HG02970 (cell line): Measurements from ENCODE around the gene RBM27.
"Not testable (repeated sequence)": the region's sequence is repeated elsewhere in the genome, so short reads cannot be mapped to it uniquely, and the experiment has no call there.

Source experiments
- ATAC-seq: cut with Tn5 transposase; IDR thresholded peaks from one replicate; pipeline ENCODE4 v1.9.1; 2021; ENCODE audit warnings: mild to moderate bottlenecking, moderate library complexity, moderate number of reproducible peaks; ENCODE audit not compliant: unreplicated experiment, low FRiP score

The RBM27 gene

DNA sequence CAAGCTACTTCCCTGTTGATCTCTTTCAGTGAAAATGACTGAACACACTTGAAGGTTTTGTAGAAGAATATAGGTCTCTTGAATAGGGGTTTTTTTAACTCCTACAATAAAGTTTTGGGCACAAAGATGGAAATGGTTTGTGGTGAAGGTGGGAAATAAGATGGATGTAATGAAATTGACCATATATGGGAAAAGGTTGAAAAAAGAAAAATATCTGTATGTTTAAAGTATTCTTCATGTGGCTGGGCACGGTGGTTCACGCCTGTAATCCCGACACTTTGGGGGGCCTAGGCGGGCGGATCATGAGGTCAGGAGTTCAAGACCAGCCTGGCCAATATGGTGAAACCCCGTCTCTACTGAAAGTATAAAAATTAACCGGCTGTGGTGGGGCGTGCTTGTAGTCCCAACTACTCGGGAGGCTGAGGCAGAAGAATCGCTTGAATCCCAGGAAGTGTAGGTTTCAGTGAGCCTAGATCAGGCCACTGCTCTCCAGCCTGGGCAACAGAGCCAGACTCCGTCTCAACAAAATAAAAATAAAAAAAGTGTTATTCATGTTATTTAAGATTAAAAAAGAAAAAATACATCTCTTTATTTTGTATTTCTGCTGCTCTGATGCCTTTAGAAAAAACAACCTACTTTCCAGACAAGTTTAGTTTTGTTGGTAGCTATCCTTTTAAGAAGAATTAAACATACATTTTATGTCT, 2.2 kb downstream of the RBM27 start:
- no peak for ATAC-seq

DNA sequence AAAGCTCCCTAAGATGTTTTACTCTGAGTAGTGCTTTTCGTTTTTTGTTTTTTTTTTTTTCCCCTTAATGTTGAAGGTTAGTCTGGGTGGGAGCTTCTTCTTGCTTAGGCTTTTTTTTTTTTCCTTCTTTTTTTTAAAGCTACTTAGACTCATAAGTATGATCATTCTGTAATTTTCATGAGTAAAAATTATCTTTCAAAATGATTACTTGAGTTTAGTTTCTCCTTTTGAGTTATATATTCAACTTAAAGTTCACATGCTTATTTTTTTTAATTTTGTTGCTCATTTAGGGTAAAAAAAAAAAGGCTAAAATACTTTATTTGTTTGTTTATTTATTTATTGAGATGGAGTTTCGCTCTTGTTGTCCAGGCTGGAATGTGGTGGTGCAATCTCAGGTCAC, 2.9 kb downstream of the RBM27 start:
- no peak for ATAC-seq

DNA sequence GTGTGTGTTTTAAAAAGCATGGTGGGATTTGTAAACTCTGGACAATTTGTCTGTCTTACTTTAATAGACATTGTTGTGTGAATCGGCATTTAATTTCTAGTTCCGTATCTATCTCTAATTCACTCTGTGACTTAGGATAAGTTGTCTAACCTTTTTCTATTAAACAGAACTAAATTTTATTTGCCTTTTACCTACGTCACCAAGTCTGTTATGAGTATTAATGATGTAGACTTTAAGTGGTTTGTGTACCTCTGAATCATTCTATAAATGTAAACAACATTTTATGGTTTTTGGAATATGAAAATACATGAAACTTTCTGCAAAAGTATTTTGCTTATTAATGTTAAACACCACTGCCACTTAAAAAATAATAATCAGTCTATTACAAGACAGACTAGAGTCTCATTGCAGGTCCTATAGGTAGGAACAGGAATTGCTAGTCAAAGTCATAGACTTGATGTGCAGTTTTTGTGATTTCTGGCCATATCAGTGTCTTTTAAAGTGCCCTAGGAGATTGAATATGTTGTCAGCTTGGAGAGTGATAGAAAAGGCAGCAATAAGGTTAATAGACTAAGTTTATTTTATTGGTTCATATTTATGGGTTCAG, 5.6 kb downstream of the RBM27 start:
- ATAC-seq = no peak

DNA sequence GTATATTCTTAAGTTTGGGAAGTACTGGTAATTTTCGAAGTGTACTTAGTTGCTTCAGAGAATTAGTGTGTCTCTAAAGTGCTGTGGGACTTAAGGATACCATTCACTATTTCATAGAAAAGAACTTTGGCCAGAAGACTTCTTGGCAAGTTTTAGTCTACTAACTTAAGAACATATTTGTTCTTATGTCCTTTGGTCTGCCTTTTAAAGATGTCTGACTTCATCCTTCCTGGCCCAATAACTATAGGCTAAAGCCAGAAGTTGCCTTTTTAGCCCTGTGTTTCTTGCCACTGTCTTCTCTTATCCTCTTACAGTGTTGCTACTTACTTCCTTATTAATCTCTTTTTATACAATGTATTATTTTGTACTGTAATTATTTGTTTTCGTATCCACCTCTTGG, 6.3 kb downstream of the RBM27 start:
- ATAC-seq = no peak

DNA sequence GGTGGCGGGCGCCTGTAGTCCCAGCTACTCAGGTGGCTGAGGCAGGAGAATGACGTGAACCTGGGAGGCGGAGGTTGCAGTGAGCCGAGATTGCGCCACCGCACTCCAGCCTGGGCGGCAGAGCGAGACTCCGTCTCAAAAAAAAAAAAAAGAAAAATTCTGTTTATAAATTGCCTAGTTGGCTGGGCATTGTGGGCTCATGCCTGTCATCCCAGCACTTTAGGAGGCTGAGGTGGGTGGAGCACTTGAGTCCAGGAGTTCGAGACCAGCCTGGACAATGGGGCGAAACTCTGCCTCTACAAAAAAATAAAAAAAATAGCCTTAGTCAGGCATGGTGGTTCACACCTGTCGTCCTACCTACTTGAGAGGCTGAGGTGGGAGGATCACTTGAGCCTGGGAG, 7.4 kb downstream of the RBM27 start:
- ATAC-seq = not testable (repeated sequence)

- no peak for ATAC-seq
Observed at GRCh38 chr5:146213210-146213826, 9.9 kb downstream of the RBM27 start.

GRCh38 chr5:146214881-146215280, 11.5 kb downstream of the RBM27 start:
- not testable (repeated sequence) for ATAC-seq

DNA sequence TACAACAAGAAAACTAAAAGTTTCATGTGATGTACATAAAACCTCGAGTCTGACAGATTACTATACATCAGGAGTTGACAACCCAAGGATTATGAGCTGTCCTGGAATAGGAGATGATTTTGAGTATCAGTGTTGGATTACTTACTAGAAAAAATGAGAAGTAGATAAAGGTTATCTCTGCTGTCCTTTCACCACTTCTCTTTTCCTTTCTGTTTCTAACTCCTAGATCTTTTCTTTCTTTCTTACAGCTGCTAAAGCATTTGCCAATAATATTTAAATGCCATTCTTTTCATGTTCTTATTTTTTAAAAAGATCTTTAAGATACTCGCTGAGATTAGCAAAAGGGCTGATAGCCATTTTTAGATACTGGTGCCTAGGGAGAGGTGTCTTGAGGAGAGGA, 14.8 kb downstream of the RBM27 start:
- ATAC-seq = no peak

DNA sequence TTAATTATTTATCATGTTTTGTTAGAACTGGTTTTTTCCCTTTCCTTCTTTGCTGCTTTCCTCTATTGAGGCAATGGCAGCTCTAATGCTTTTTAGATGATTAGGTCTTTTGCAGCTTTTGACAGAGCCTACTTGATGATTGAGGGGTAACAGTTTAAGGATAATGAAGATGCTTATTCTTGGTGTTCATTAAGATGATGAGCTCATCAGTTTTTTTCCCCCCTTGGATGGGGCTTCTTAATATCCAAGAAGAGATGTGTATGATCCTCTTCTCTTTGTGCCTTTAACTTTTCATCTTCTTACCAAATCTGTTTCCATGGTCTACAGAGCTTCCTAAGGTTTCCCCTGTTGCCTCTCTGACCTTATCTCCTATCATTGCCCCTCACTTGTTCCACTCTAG, 15.8 kb downstream of the RBM27 start:
- no peak for ATAC-seq

DNA sequence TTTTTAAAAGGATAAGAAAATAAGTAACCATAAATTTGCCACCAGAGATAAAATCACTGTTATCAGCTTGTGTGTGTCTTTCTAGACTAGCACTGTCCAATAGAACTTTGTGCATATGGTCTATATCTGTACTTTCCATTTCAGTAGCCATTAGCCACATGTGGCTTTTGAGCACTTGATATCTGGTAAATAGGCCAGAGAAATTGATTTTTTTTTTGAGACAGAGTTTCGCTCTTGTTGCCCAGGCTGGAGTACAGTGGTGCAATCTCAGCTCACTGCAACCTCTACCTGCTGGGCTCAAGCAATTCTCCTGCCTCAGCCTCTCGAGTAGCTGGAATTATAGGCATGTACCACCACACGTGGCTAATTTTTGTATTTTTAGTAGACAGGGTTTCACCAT, 17.8 kb downstream of the RBM27 start:
- no peak for ATAC-seq

GRCh38 chr5:146222005-146222404, 18.6 kb downstream of the RBM27 start:
- ATAC-seq = no peak

DNA sequence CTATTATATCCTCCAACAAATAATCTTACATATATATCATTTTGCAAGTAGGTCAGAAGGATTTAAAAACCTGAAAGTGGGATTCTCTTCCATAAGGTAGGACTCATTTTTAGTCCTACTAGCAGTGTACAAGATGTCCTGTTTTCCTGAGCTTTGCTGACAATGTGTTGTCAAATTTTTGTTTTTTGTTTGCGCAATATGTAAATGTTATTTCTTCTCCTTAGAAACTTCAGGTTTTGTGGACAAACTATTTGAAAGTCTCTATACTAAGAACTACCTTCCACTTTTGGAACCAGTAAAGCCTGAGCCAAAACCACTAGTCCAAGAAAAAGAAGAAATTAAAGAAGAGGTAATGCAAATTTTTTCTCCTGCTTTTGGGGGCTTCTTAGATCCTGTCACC, 19.8 kb downstream of the RBM27 start:
- ATAC-seq = no peak

GRCh38 chr5:146229222-146229621, 25.8 kb downstream of the RBM27 start:
- no peak for ATAC-seq

DNA sequence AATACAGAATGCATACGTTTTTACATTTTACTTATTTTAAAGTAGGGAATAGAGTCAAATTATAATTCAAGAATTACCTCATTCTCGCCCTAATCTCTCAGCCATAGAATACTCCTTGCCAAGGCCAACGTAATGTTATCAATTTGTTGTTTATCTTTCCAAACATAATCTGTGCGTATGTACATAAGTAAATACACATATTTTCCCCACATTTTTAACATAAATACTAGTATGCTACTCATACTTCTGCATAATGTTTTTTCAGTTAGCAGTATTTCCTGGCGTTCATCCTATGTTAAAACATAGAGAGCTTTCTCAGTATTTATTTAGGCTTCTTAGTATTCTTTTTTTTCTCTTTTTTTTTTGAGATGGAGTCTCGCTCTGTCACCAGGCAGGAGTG, 28.8 kb downstream of the RBM27 start:
- ATAC-seq = no peak

- no peak for ATAC-seq
Observed at GRCh38 chr5:146233441-146233840, 30.0 kb downstream of the RBM27 start.

GRCh38 chr5:146238973-146239372, 35.6 kb downstream of the RBM27 start:
- ATAC-seq = no peak

DNA sequence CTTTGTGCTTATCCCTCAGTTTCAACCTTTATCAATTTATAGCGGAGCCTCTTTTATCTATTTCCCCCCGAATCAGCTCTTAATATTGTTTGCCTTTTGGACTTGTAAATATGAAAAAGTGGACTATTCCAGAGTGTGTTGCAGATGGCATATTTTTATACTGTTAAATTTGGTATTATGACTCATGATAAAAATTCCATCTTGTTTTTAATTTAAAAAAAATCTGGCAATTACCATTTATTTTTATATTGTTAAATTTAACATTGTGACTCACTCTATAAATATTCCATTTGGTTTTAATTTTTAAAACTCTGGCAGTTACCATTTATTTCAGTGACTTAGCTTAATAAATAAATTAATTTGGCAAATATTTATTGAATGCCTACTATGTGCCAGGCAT, 37.5 kb downstream of the RBM27 start:
- ATAC-seq = no peak

- ATAC-seq = no peak
Observed at GRCh38 chr5:146243247-146243646, 39.8 kb downstream of the RBM27 start.

DNA sequence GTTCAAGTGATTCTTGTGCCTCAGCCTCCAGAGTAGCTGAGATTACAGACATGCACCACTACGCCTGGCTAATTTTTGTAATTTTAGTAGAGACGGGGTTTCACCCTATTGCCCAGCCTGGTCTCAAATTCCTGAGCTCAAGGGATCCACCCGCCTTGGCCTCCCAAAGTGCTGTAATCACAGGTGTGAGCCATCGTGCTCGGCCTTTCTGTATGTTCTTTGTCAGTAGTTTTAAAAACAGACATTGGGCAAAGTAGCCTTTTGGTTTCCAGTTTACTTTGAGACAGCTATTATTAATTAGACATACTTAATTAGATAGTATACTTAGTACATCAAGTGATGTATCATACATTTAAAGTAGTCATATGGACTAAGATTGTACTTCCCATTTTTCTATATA, 45.2 kb downstream of the RBM27 start:
- no peak for ATAC-seq

DNA sequence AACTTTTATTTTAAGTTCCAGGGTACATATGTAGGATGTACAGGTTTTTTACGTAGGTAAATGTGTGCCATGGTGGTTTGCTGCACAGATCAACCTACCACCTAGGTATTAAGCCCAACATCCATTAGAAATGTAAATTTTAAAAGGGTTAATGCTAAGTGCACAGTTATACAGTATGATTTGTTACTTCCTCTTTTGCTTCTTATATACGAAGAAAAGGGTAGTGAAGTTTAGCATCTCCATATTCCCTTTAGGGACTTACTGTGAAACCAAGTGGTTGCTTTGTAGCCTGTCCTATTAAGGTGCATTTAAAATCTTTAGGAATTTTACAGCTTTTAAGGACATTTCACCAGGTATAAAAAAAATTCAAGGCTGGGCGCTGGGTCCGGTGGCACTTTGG, 46.4 kb downstream of the RBM27 start:
- no peak for ATAC-seq
